Osteocyte (in vitro differentiated cells): ENCODE results near the gene ARHGAP31. TPM values are rescaled to one million over a fixed set of nuclear protein-coding genes. Genes with fewer than 3 reads are reported as not detected.

Source experiments
- DNase-seq: peaks from one replicate; pipeline ENCODE4 v3.0.0; 2021; ENCODE audit warnings: mixed read lengths; ENCODE audit not compliant: unreplicated experiment; ENCODE audit errors: extremely low spot score
- H3K27ac Mint-ChIP-seq: one replicate; pipeline ENCODE4 v1.8.0; 2021; ENCODE audit warnings: mild to moderate bottlenecking, mixed read lengths; ENCODE audit not compliant: unreplicated experiment
- H3K27me3 Mint-ChIP-seq: one replicate; pipeline ENCODE4 v1.8.0; 2021; ENCODE audit warnings: mixed read lengths; ENCODE audit not compliant: unreplicated experiment
- H3K36me3 Mint-ChIP-seq: one replicate; pipeline ENCODE4 v1.8.0; 2021; ENCODE audit warnings: mixed read lengths; ENCODE audit not compliant: unreplicated experiment
- H3K4me1 Mint-ChIP-seq: one replicate; pipeline ENCODE4 v1.8.0; 2021; ENCODE audit warnings: mixed read lengths; ENCODE audit not compliant: unreplicated experiment
- H3K4me3 Mint-ChIP-seq: one replicate; pipeline ENCODE4 v1.8.0; 2021; ENCODE audit warnings: mild to moderate bottlenecking, moderate library complexity, mixed read lengths; ENCODE audit not compliant: unreplicated experiment
- H3K9me3 Mint-ChIP-seq: one replicate; pipeline ENCODE4 v1.8.0; 2021; ENCODE audit warnings: mixed read lengths; ENCODE audit not compliant: unreplicated experiment
- CTCF ChIP-seq: fragments of 200-600 bp; sonication (generic); IDR thresholded peaks from 2 replicates; pipeline ENCODE4 v1.5.0; 2021; ENCODE audit warnings: antibody characterized with exemption, mild to moderate bottlenecking, moderate library complexity
- total RNA-seq: library from RNA; stranded (reverse); gene quantifications from 2 replicates; pipeline ENCODE4 v1.2.1, GENCODE V29; 2021

Gene ARHGAP31
- total RNA-seq, 1 donor from 2014 or later, result 49.7 TPM

DNA sequence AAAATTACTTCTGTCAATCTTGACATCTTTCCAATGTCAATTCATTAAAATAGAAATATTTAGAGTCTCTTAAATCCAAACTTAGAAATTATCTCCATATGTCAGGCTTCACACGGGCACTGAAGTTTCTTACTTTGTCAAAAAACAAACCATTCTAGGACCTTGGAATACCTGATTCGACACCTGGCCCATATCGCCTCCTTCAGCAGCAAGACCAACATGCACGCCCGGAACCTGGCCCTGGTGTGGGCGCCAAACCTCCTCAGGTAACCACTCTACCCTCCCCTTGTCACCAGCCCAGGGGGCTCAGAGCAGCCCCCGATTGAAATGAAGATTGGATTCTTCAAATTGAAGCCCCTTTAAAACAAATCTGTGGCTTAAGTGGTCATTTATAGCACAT lies 88.0 kb downstream of the ARHGAP31 start:
- no peak for DNase-seq
- TF ChIP-seq CTCF, result no peak
- no peaks in the 10 kb centered on the region for H3K27me3 Mint-ChIP-seq
- H3K27ac Mint-ChIP-seq, result no peak overlapping the region
- H3K4me1 Mint-ChIP-seq, result peaks cover 15% of the 10 kb centered on the region
- H3K36me3 Mint-ChIP-seq, result peaks cover 28% of the 10 kb centered on the region
- no peaks in the 10 kb centered on the region for H3K9me3 Mint-ChIP-seq
- no peak overlapping the region for H3K4me3 Mint-ChIP-seq

GRCh38 chr3:119388577-119388976 lies 94.4 kb downstream of the ARHGAP31 start:
- DNase-seq, result no peak
- TF ChIP-seq CTCF, result peak; percentile 50
- H3K4me1 Mint-ChIP-seq, result no peaks in the 10 kb centered on the region
- peaks cover 43% of the 10 kb centered on the region for H3K36me3 Mint-ChIP-seq
- H3K9me3 Mint-ChIP-seq, result no peaks in the 10 kb centered on the region
- H3K27ac Mint-ChIP-seq, result no peak overlapping the region
- no peak overlapping the region for H3K4me3 Mint-ChIP-seq
- no peaks in the 10 kb centered on the region for H3K27me3 Mint-ChIP-seq

GRCh38 chr3:119395923-119396358 lies 101.8 kb downstream of the ARHGAP31 start:
- Mint-ChIP-seq H3K27me3 (no peaks in the 10 kb centered on the region), H3K36me3 (peaks cover 60% of the 10 kb centered on the region), H3K27ac (no peak overlapping the region), H3K9me3 (no peaks in the 10 kb centered on the region), H3K4me3 (no peak overlapping the region), H3K4me1 (no peaks in the 10 kb centered on the region)
- DNase-seq, result no peak
- TF ChIP-seq CTCF, result no peak

DNA sequence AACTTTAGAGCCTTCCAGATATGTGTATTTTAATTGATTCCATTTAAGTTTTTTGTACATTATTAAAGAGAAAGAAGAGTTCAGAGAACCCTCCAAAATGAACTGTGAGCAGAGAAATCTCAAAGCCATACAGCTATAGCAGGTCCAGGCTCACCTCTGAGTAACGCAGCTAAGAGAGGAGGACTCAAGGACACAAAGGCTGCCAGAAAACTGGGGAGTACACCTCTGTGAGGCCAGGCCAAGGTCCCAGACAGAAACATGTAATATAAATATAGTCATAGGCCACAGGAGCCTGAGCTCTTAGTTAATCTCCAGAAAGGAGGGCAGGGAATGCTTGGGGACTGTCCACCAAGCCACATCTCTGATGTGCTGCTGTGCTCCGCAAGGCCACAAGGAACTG lies 102.7 kb downstream of the ARHGAP31 start:
- no peak for TF ChIP-seq CTCF
- DNase-seq, result no peak
- Mint-ChIP-seq H3K9me3 (no peaks in the 10 kb centered on the region), H3K27ac (no peak overlapping the region), H3K36me3 (peaks cover 63% of the 10 kb centered on the region), H3K4me1 (no peaks in the 10 kb centered on the region), H3K27me3 (no peaks in the 10 kb centered on the region), H3K4me3 (no peak overlapping the region)

GRCh38 chr3:119400466-119400865 lies 106.3 kb downstream of the ARHGAP31 start:
- no peak overlapping the region for H3K4me3 Mint-ChIP-seq
- H3K4me1 Mint-ChIP-seq, result peaks cover 5% of the 10 kb centered on the region
- DNase-seq, result no peak
- no peak overlapping the region for H3K27ac Mint-ChIP-seq
- H3K27me3 Mint-ChIP-seq, result no peaks in the 10 kb centered on the region
- TF ChIP-seq CTCF, result no peak
- H3K36me3 Mint-ChIP-seq, result peaks cover 58% of the 10 kb centered on the region
- no peaks in the 10 kb centered on the region for H3K9me3 Mint-ChIP-seq
